Activated naive CD8-positive, alpha-beta T cell treated with anti-CD3 and anti-CD28 coated beads for 36 hours (primary cell): ENCODE data around the gene TPRX1. TPM values are rescaled to one million over a fixed set of nuclear protein-coding genes. Genes with fewer than 3 reads are reported as not detected.
A peak's percentile ranks its signal among the peaks of the same experiment; 100 is the strongest.
"Not testable (repeated sequence)": the region's sequence is repeated elsewhere in the genome, so short reads cannot be mapped to it uniquely, and the experiment has no call there.

Source experiments
- DNase-seq: peaks from one replicate; pipeline ENCODE4 v3.0.0; 2021
- H3K27ac Mint-ChIP-seq: one replicate; pipeline ENCODE4 v1.8.0; 2022; ENCODE audit warnings: mild to moderate bottlenecking, moderate library complexity, mixed read lengths
- H3K27me3 Mint-ChIP-seq: one replicate; pipeline ENCODE4 v1.8.0; 2022; ENCODE audit warnings: mild to moderate bottlenecking, mixed read lengths
- H3K36me3 Mint-ChIP-seq: one replicate; pipeline ENCODE4 v1.8.0; 2021; ENCODE audit warnings: mild to moderate bottlenecking, mixed read lengths
- H3K4me1 Mint-ChIP-seq: one replicate; pipeline ENCODE4 v1.8.0; 2021; ENCODE audit warnings: mixed read lengths
- H3K4me3 Mint-ChIP-seq: one replicate; pipeline ENCODE4 v1.8.0; 2022; ENCODE audit warnings: mild to moderate bottlenecking, moderate library complexity, mixed read lengths
- H3K9me3 Mint-ChIP-seq: one replicate; pipeline ENCODE4 v1.8.0; 2022; ENCODE audit warnings: mixed read lengths
- total RNA-seq, 2 experiments: library from RNA; stranded (reverse); gene quantifications; one replicate each; pipeline ENCODE4 v1.2.3, GENCODE V29; 2021

Gene TPRX1
- total RNA-seq, 2 experiments from 2014 or later: not detected

GRCh38 chr19:47786566-47786965, 17.8 kb downstream of the TPRX1 start:
- no peaks in the 10 kb centered on the region for H3K27me3 Mint-ChIP-seq

GRCh38 chr19:47781590-47782262, 22.6 kb downstream of the TPRX1 start:
- no peak overlapping the region for H3K4me3 Mint-ChIP-seq
- H3K36me3 Mint-ChIP-seq: peaks cover 20% of the 10 kb centered on the region
- DNase-seq: no peak
- no peaks in the 10 kb centered on the region for H3K27me3 Mint-ChIP-seq
- H3K4me1 Mint-ChIP-seq: peaks cover 9% of the 10 kb centered on the region
- H3K9me3 Mint-ChIP-seq: no peaks in the 10 kb centered on the region
- H3K27ac Mint-ChIP-seq: no peak overlapping the region

More at GRCh38 chr19:47786566-47786965, 17.8 kb downstream of the TPRX1 start:
- no peak for DNase-seq
- H3K36me3 Mint-ChIP-seq: peaks cover 4% of the 10 kb centered on the region
- no peaks in the 10 kb centered on the region for H3K9me3 Mint-ChIP-seq
- no peak overlapping the region for H3K27ac Mint-ChIP-seq
- H3K4me1 Mint-ChIP-seq: peaks cover 6% of the 10 kb centered on the region
- H3K4me3 Mint-ChIP-seq: no peak overlapping the region

- Mint-ChIP-seq H3K4me3 (peak overlapping the region; percentile 97), H3K27me3 (no peaks in the 10 kb centered on the region), H3K4me1 (peaks cover 9% of the 10 kb centered on the region), H3K36me3 (peaks cover 20% of the 10 kb centered on the region), H3K9me3 (no peaks in the 10 kb centered on the region), H3K27ac (peak overlapping the region; percentile 50)
- no peak for DNase-seq
These were observed 24.2 kb downstream of the TPRX1 start for GRCh38 chr19:47780215-47780551.

- DNase-seq: no peak
- Mint-ChIP-seq H3K9me3 (no peaks in the 10 kb centered on the region), H3K4me3 (peak overlapping the region; percentile 97), H3K27ac (peak overlapping the region; percentile 90), H3K27me3 (no peaks in the 10 kb centered on the region), H3K36me3 (peaks cover 20% of the 10 kb centered on the region), H3K4me1 (peaks cover 9% of the 10 kb centered on the region)
These were observed 24.7 kb downstream of the TPRX1 start for GRCh38 chr19:47779524-47780214.

- Mint-ChIP-seq H3K27ac (peak overlapping the region; percentile 90), H3K4me1 (peaks cover 9% of the 10 kb centered on the region), H3K4me3 (peak overlapping the region; percentile 97), H3K27me3 (no peaks in the 10 kb centered on the region), H3K9me3 (no peaks in the 10 kb centered on the region), H3K36me3 (peaks cover 20% of the 10 kb centered on the region)
- DNase-seq: no peak
These were observed 25.4 kb downstream of the TPRX1 start for GRCh38 chr19:47778954-47779351.

- peak; percentile 85 for DNase-seq
- peak within 1 kb of the TSS; percentile 90 for H3K27ac Mint-ChIP-seq
- no peaks in the 10 kb centered on the region for H3K27me3 Mint-ChIP-seq
- peaks cover 20% of the 10 kb centered on the region for H3K36me3 Mint-ChIP-seq
- peaks cover 9% of the 10 kb centered on the region for H3K4me1 Mint-ChIP-seq
- no peaks in the 10 kb centered on the region for H3K9me3 Mint-ChIP-seq
- H3K4me3 Mint-ChIP-seq: peak within 1 kb of the TSS; percentile 97
These were observed 26.1 kb downstream of the TPRX1 start, which contains the start of gene SELENOW for GRCh38 chr19:47778049-47778953. Gene SELENOW (plus strand): TSS chr19:47778703. CDS start chr19:47778786, 83 bp downstream.

GRCh38 chr19:47777245-47778048, 26.9 kb downstream of the TPRX1 start:
- peak overlapping the region; percentile 97 for H3K4me3 Mint-ChIP-seq
- not testable (repeated sequence) for H3K9me3 Mint-ChIP-seq, H3K27me3 Mint-ChIP-seq, H3K4me1 Mint-ChIP-seq, DNase-seq
- peaks cover 18% of the 10 kb centered on the region for H3K36me3 Mint-ChIP-seq
- peak overlapping the region; percentile 90 for H3K27ac Mint-ChIP-seq

GRCh38 chr19:47776568-47776967, 27.8 kb downstream of the TPRX1 start:
- Mint-ChIP-seq H3K36me3 (peaks cover 15% of the 10 kb centered on the region), H3K4me3 (no peak overlapping the region), H3K4me1 (peaks cover 9% of the 10 kb centered on the region), H3K27me3 (no peaks in the 10 kb centered on the region), H3K9me3 (no peaks in the 10 kb centered on the region), H3K27ac (no peak overlapping the region)
- no peak for DNase-seq

GRCh38 chr19:47771291-47771690, 33.1 kb downstream of the TPRX1 start:
- H3K9me3 Mint-ChIP-seq, H3K4me1 Mint-ChIP-seq, H3K36me3 Mint-ChIP-seq, DNase-seq, H3K27ac Mint-ChIP-seq, H3K4me3 Mint-ChIP-seq, H3K27me3 Mint-ChIP-seq: not testable (repeated sequence)

GRCh38 chr19:47769534-47769933, 34.8 kb downstream of the TPRX1 start:
- no peaks in the 10 kb centered on the region for H3K27me3 Mint-ChIP-seq
- no peak overlapping the region for H3K4me3 Mint-ChIP-seq
- H3K9me3 Mint-ChIP-seq: no peaks in the 10 kb centered on the region
- no peaks in the 10 kb centered on the region for H3K4me1 Mint-ChIP-seq
- H3K36me3 Mint-ChIP-seq: no peaks in the 10 kb centered on the region
- no peak overlapping the region for H3K27ac Mint-ChIP-seq
- DNase-seq: no peak

GRCh38 chr19:47768604-47769003, 35.7 kb downstream of the TPRX1 start:
- no peaks in the 10 kb centered on the region for H3K4me1 Mint-ChIP-seq
- no peaks in the 10 kb centered on the region for H3K9me3 Mint-ChIP-seq
- no peak for DNase-seq
- H3K4me3 Mint-ChIP-seq: no peak overlapping the region
- no peaks in the 10 kb centered on the region for H3K36me3 Mint-ChIP-seq
- H3K27ac Mint-ChIP-seq: no peak overlapping the region
- H3K27me3 Mint-ChIP-seq: no peaks in the 10 kb centered on the region

GRCh38 chr19:47767349-47767748, 37.0 kb downstream of the TPRX1 start:
- Mint-ChIP-seq H3K27me3 (no peaks in the 10 kb centered on the region), H3K36me3 (no peaks in the 10 kb centered on the region), H3K4me3 (no peak overlapping the region), H3K9me3 (no peaks in the 10 kb centered on the region), H3K4me1 (no peaks in the 10 kb centered on the region), H3K27ac (no peak overlapping the region)
- DNase-seq: no peak

GRCh38 chr19:47766670-47767069, 37.7 kb downstream of the TPRX1 start:
- DNase-seq: no peak
- no peak overlapping the region for H3K4me3 Mint-ChIP-seq
- no peak overlapping the region for H3K27ac Mint-ChIP-seq
- H3K36me3 Mint-ChIP-seq: no peaks in the 10 kb centered on the region
- no peaks in the 10 kb centered on the region for H3K9me3 Mint-ChIP-seq
- H3K4me1 Mint-ChIP-seq: no peaks in the 10 kb centered on the region
- H3K27me3 Mint-ChIP-seq: no peaks in the 10 kb centered on the region

- H3K27ac Mint-ChIP-seq: no peak overlapping the region
- H3K27me3 Mint-ChIP-seq: no peaks in the 10 kb centered on the region
- no peaks in the 10 kb centered on the region for H3K9me3 Mint-ChIP-seq
- no peaks in the 10 kb centered on the region for H3K36me3 Mint-ChIP-seq
- no peak overlapping the region for H3K4me3 Mint-ChIP-seq
- no peaks in the 10 kb centered on the region for H3K4me1 Mint-ChIP-seq
- DNase-seq: no peak
These were observed 38.1 kb downstream of the TPRX1 start for GRCh38 chr19:47766359-47766620.
